Caco-2 (cell line): Measurements from ENCODE around the gene EOGT. TPM values are rescaled to one million over a fixed set of nuclear protein-coding genes. Genes with fewer than 3 reads are reported as not detected.

ENCODE experiments used
- BruUV-seq: library from RNA; stranded (reverse); fragments of 400-500 nt; replicated peaks from 2 replicates; lab custom pipeline; 2021; lab: Mats Ljungman, UMichigan
- CTCF ChIA-PET: fragments of 300-600 bp; sonication (Branson Sonifier 250); formaldehyde crosslinking; loops from one replicate; lab custom pipeline; 2022; ENCODE audit warnings: antibody characterized with exemption; lab: Charles Lee
- POLR2A ChIA-PET: fragments of 300-600 bp; sonication (Branson Sonifier 250); formaldehyde crosslinking; loops from one replicate; lab custom pipeline; 2022; ENCODE audit warnings: antibody characterized with exemption; lab: Charles Lee
- DNase-seq, 2 experiments: peaks; one replicate each; pipeline versions ENCODE4 v3.0.0 to v3.0.0-alpha.2; 2020 to 2022
- H3K27me3 ChIP-seq: replicated peaks from 2 replicates; pipeline ENCODE4 v1.6.0; 2011; ENCODE audit warnings: low read length; ENCODE audit not compliant: control insufficient read depth, insufficient read depth
- H3K36me3 ChIP-seq: 2 replicates; pipeline ENCODE4 v1.5.1; 2011; ENCODE audit warnings: low read length; ENCODE audit not compliant: control insufficient read depth, insufficient read depth
- H3K4me1 ChIP-seq: fragments of 250-450 bp; sonication (Bioruptor Pico); 2 replicates; pipeline ENCODE4 v1.5.1; 2020; ENCODE audit warnings: mild to moderate bottlenecking
- H3K4me3 ChIP-seq: 2 replicates; pipeline ENCODE4 v1.5.1; 2011; ENCODE audit warnings: low read depth, mild to moderate bottlenecking, control low read depth, low read length
- H3K9me3 ChIP-seq: fragments of 250-450 bp; sonication (Bioruptor Pico); 2 replicates; pipeline ENCODE4 v1.5.1; 2020; ENCODE audit warnings: mild to moderate bottlenecking, moderate library complexity
- H3K27ac Mint-ChIP-seq: one replicate; pipeline ENCODE4 v1.8.0; 2022; ENCODE audit warnings: mixed read lengths; ENCODE audit not compliant: unreplicated experiment
- H3K27me3 Mint-ChIP-seq: one replicate; pipeline ENCODE4 v1.8.0; 2022; ENCODE audit warnings: mixed read lengths; ENCODE audit not compliant: insufficient read depth, unreplicated experiment
- H3K36me3 Mint-ChIP-seq: one replicate; pipeline ENCODE4 v1.8.0; 2022; ENCODE audit warnings: mild to moderate bottlenecking, mixed read lengths; ENCODE audit not compliant: insufficient read depth, unreplicated experiment
- H3K4me1 Mint-ChIP-seq: one replicate; pipeline ENCODE4 v1.8.0; 2022; ENCODE audit warnings: low read depth, mixed read lengths; ENCODE audit not compliant: unreplicated experiment
- H3K4me3 Mint-ChIP-seq: one replicate; pipeline ENCODE4 v1.8.0; 2022; ENCODE audit warnings: mild to moderate bottlenecking, moderate library complexity, mixed read lengths; ENCODE audit not compliant: unreplicated experiment
- H3K9me3 Mint-ChIP-seq: one replicate; pipeline ENCODE4 v1.8.0; 2022; ENCODE audit warnings: mixed read lengths; ENCODE audit not compliant: unreplicated experiment
- intact Hi-C: fragments of 100-400 bp; cut with micrococcal nuclease; formaldehyde crosslinking; loops from one replicate; pipeline ENCODE4 v1.10.0; 2022; ENCODE audit not compliant: unreplicated experiment
- total RNA-seq: library from RNA; stranded (reverse); gene quantifications from 2 replicates; pipeline ENCODE4 v1.2.3, GENCODE V29; 2022
- TF ChIP-seq, protein P1 (sequence below), 2 experiments: fragments of 200-600 bp in 1 of 2; IDR thresholded peaks; 1 replicate in 1 of 2; 2 replicates in 1 of 2; pipeline versions ENCODE4 v1.5.1 to v1.8.0; 2011 to 2022; ENCODE audit warnings: antibody characterized with exemption in 1 of 2, control low read depth in 1 of 2, inconsistent platforms in 1 of 2, low read depth in 1 of 2, low read length in 1 of 2, mild to moderate bottlenecking in 1 of 2, moderate library complexity in 1 of 2; ENCODE audit not compliant: insufficient read depth in 1 of 2, severe bottlenecking in 1 of 2, unreplicated experiment in 1 of 2

Gene EOGT
- total RNA-seq, 1 experiment from 2014 or later = 16.1 TPM

- peaks cover 11% of the 10 kb centered on the region for H3K36me3 Mint-ChIP-seq
Observed at GRCh38 chr3:69009559-69010410, 3.7 kb downstream of the EOGT start.

DNA sequence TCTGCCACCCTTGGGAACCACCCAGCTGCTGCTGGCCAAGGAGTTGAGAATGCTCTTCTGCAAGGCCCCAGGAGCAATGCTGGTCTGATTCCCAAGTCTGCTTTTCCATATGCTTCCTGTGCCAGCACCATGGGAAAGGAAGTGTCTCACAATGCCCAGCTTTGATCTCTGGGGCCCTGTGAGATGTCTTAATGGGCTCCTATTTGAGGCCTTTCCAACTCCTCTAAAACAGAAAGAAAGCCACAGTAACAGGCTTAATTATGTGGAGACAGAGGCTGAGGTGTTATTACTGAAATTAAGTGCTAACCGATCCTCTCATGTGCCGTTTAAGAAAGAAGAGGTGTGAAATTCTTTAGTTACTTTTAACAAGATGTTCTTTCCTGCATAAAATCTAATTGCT lies 4.5 kb downstream of the EOGT start:
- H3K9me3 Mint-ChIP-seq = no peaks in the 10 kb centered on the region
- Histone ChIP-seq H3K36me3 (no peaks in the 10 kb centered on the region; the same call in 1 of the 2 replicates), H3K9me3 (no peaks in the 10 kb centered on the region), H3K4me1 (no peaks in the 10 kb centered on the region), H3K27me3 (no peaks in the 10 kb centered on the region), H3K4me3 (no peak overlapping the region)
- CTCF ChIA-PET = no interaction called here
- H3K27ac Mint-ChIP-seq = no peak overlapping the region
- POLR2A ChIA-PET = no interaction called here
- H3K27me3 Mint-ChIP-seq = no peaks in the 10 kb centered on the region
- DNase-seq = no peak
- H3K36me3 Mint-ChIP-seq = peaks cover 11% of the 10 kb centered on the region
- intact Hi-C loops = no loop called here
- no peaks in the 10 kb centered on the region for H3K4me1 Mint-ChIP-seq
- TF ChIP-seq, protein P1, sequence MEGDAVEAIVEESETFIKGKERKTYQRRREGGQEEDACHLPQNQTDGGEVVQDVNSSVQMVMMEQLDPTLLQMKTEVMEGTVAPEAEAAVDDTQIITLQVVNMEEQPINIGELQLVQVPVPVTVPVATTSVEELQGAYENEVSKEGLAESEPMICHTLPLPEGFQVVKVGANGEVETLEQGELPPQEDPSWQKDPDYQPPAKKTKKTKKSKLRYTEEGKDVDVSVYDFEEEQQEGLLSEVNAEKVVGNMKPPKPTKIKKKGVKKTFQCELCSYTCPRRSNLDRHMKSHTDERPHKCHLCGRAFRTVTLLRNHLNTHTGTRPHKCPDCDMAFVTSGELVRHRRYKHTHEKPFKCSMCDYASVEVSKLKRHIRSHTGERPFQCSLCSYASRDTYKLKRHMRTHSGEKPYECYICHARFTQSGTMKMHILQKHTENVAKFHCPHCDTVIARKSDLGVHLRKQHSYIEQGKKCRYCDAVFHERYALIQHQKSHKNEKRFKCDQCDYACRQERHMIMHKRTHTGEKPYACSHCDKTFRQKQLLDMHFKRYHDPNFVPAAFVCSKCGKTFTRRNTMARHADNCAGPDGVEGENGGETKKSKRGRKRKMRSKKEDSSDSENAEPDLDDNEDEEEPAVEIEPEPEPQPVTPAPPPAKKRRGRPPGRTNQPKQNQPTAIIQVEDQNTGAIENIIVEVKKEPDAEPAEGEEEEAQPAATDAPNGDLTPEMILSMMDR (IDR thresholded peaks at IDR 0.05; ENCODE audit: insufficient read depth in 1 of 2, low read depth in 1 of 2, low read length in 1 of 2, severe bottlenecking in 1 of 2, unreplicated experiment in 1 of 2) = no peak
- no TSS peak for BruUV-seq
- no peak overlapping the region for H3K4me3 Mint-ChIP-seq

More at GRCh38 chr3:69009559-69010410, 3.7 kb downstream of the EOGT start:
- Histone ChIP-seq H3K4me1 (0 out of 2 replicates have a peak, but pooled peaks cover 5% of the 10 kb centered on the region), H3K36me3 (no peaks in the 10 kb centered on the region; the same call in 1 of the 2 replicates), H3K4me3 (no peak overlapping the region), H3K9me3 (no peaks in the 10 kb centered on the region), H3K27me3 (no peaks in the 10 kb centered on the region)
- H3K9me3 Mint-ChIP-seq = no peaks in the 10 kb centered on the region
- TF ChIP-seq, protein P1 (IDR thresholded peaks at IDR 0.05; ENCODE audit: insufficient read depth in 1 of 2, low read depth in 1 of 2, low read length in 1 of 2, severe bottlenecking in 1 of 2, unreplicated experiment in 1 of 2) = no peak
- no peak for DNase-seq
- no peak overlapping the region for H3K27ac Mint-ChIP-seq
- intact Hi-C loops = no loop called here
- no TSS peak for BruUV-seq
- POLR2A ChIA-PET = no interaction called here
- no peak overlapping the region for H3K4me3 Mint-ChIP-seq
- H3K27me3 Mint-ChIP-seq = no peaks in the 10 kb centered on the region
- CTCF ChIA-PET = no interaction called here
- H3K4me1 Mint-ChIP-seq = no peaks in the 10 kb centered on the region

DNA sequence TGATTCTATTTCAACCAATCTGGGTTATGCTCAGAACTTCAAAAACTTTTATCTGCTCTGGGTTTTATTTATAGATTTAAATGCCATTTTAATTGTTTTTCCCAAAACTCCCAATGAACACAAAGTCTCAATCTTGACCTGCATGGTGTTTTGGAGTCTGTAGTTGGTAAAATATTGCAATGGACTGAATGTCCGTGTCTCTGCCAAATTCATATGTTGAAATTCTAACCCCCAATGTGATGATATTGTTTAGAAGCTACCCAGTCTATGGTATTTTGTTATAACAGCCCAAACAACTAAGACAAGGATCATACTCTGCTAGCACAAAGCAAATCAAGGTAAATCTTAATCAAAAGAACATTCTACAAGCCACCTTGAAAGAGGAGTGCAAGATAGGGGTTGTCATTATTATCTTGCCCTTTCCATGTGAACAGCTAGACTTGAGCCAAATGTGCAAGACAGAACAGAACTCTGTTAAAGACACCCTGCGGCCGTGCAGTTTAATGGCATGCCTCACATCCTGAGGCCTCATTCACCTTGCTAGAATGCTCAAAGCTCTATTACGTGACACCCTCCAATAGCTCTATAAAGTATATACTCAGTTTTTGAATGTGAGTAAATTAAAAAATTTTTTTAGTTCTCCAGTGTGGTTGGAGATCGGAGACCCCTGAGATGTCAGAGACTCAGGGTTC lies 7.5 kb downstream of the EOGT start:
- Mint-ChIP-seq H3K27ac (no peak overlapping the region), H3K4me1 (no peaks in the 10 kb centered on the region), H3K4me3 (no peak overlapping the region), H3K36me3 (peaks cover 11% of the 10 kb centered on the region), H3K9me3 (no peaks in the 10 kb centered on the region), H3K27me3 (no peaks in the 10 kb centered on the region)
- Histone ChIP-seq H3K4me1 (no peaks in the 10 kb centered on the region), H3K27me3 (no peaks in the 10 kb centered on the region), H3K36me3 (no peaks in the 10 kb centered on the region; the same call in 1 of the 2 replicates), H3K9me3 (no peaks in the 10 kb centered on the region), H3K4me3 (no peak overlapping the region)
- ChIA-PET CTCF (no interaction called here), POLR2A (no interaction called here)
- TF ChIP-seq, protein P1 (IDR thresholded peaks at IDR 0.05; ENCODE audit: insufficient read depth in 1 of 2, low read depth in 1 of 2, low read length in 1 of 2, severe bottlenecking in 1 of 2, unreplicated experiment in 1 of 2) = no peak
- no peak for DNase-seq
- intact Hi-C loops = no loop called here
- BruUV-seq = no TSS peak
